ENCODE measurements around the gene PDF. TPM values are rescaled to one million over a fixed set of nuclear protein-coding genes. Genes with fewer than 3 reads are reported as not detected.

Gene PDF
- 49.9 TPM for total RNA-seq

GRCh38 chr16:69330286-69331109 is at the start of gene PDF:
PDF (minus strand) TSS chr16:69330588; CDS start chr16:69330570, 18 bp downstream.
- intact Hi-C loops (cut with DNase I) = loop anchor here (1.0 to 10.0 kb wide), 4 partner anchors 9 to 1486 kb away; partner anchors contain the start of genes CENPT, COG8, NIP7 and NUTF2
- peak; percentile 72 to 96 for DNase-seq (ENCODE audit: low spot score in 2 of 2)
- Histone ChIP-seq H3K4me3 (peak within 1 kb of the TSS; percentile 73 to 80), H3K36me3 (peaks cover 25 to 42% of the 10 kb centered on the region in 2 donors), H3K27ac (peak within 1 kb of the TSS; percentile 89 to 94), H3K4me1 (peaks cover 4 to 12% of the 10 kb centered on the region in 2 donors), H3K27me3 (no peaks in the 10 kb centered on the region), H3K9me3 (no peaks in the 10 kb centered on the region)
- no peak for TF ChIP-seq CTCF (IDR thresholded peaks at IDR 0.05)

GRCh38 chr16:69378760-69379159 is 48.4 kb upstream of the PDF start:
- Histone ChIP-seq H3K9me3 (no peaks in the 10 kb centered on the region), H3K4me3 (no peak overlapping the region), H3K27me3 (no peaks in the 10 kb centered on the region), H3K4me1 (no peaks in the 10 kb centered on the region), H3K36me3 (peaks cover 15 to 59% of the 10 kb centered on the region in 2 donors), H3K27ac (no peak overlapping the region)
- TF ChIP-seq CTCF (IDR thresholded peaks at IDR 0.05) = no peak
- no peak for DNase-seq (ENCODE audit: low spot score in 2 of 2)
- intact Hi-C loops (cut with DNase I) = no loop called here

GRCh38 chr16:69378036-69378435 is 47.6 kb upstream of the PDF start:
- Histone ChIP-seq H3K27me3 (no peaks in the 10 kb centered on the region), H3K36me3 (peaks cover 15 to 55% of the 10 kb centered on the region in 2 donors), H3K27ac (no peak overlapping the region), H3K4me1 (no peaks in the 10 kb centered on the region), H3K4me3 (no peak overlapping the region), H3K9me3 (no peaks in the 10 kb centered on the region)
- DNase-seq (ENCODE audit: low spot score in 2 of 2) = no peak
- no peak for TF ChIP-seq CTCF (IDR thresholded peaks at IDR 0.05)
- intact Hi-C loops (cut with DNase I) = no loop called here

GRCh38 chr16:69376393-69377059 is 46.1 kb upstream of the PDF start:
- Histone ChIP-seq H3K27me3 (no peaks in the 10 kb centered on the region), H3K4me3 (no peak overlapping the region), H3K9me3 (no peaks in the 10 kb centered on the region), H3K27ac (no peak overlapping the region), H3K36me3 (peaks cover 18 to 44% of the 10 kb centered on the region in 2 donors), H3K4me1 (no peaks in the 10 kb centered on the region)
- no peak for TF ChIP-seq CTCF (IDR thresholded peaks at IDR 0.05)
- intact Hi-C loops (cut with DNase I) = no loop called here
- DNase-seq (ENCODE audit: low spot score in 2 of 2) = no peak

- no peaks in the 10 kb centered on the region for H3K4me1 ChIP-seq
- H3K9me3 ChIP-seq = no peaks in the 10 kb centered on the region
- no peak overlapping the region for H3K27ac ChIP-seq
- H3K4me3 ChIP-seq = no peak overlapping the region
- no peak for DNase-seq (ENCODE audit: low spot score in 2 of 2)
- H3K36me3 ChIP-seq = peaks cover 34 to 46% of the 10 kb centered on the region in 2 donors
- intact Hi-C loops (cut with DNase I) = no loop called here
- no peak for TF ChIP-seq CTCF (IDR thresholded peaks at IDR 0.05)
- H3K27me3 ChIP-seq = no peaks in the 10 kb centered on the region
These were observed 42.6 kb upstream of the PDF start for GRCh38 chr16:69373019-69373418.
